DOHH2 (cell line): ENCODE results near the gene LRRTM4.

Experiments
- EZH2phosphoT487 ChIP-seq: fragments of 200-600 bp; sonication (generic); IDR thresholded peaks from 2 replicates; pipeline ENCODE4 v1.6.1; 2017; ENCODE audit warnings: borderline replicate concordance, mild to moderate bottlenecking, antibody characterized with exemption, low read length, moderate library complexity, mixed read lengths
- TF ChIP-seq, protein P1 (sequence below): fragments of 200-600 bp; sonication (generic); IDR thresholded peaks from one replicate; pipeline ENCODE4 v1.5.1; 2014; ENCODE audit warnings: antibody characterized with exemption, mild to moderate bottlenecking, low read depth, low read length; ENCODE audit not compliant: poor library complexity, severe bottlenecking

DNA sequence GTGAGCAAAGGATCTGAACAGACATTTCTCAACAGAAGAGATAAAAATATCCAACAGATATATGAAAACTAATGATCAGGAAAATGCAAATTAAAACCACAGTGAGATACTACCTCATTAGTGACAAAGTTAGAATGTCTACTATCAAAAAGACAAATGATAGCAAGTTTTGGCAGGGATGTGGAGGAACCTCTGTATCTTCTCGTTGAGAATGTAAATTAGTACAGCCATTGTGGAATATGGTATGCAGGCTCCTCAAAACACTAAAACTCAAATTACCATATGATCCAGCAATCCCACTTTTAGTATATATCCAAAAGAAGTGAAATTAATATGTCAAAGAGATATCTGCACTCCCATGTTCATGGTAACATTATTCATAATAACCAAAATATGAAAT, 427.1 kb downstream of the LRRTM4 start:
- TF ChIP-seq, protein P1, sequence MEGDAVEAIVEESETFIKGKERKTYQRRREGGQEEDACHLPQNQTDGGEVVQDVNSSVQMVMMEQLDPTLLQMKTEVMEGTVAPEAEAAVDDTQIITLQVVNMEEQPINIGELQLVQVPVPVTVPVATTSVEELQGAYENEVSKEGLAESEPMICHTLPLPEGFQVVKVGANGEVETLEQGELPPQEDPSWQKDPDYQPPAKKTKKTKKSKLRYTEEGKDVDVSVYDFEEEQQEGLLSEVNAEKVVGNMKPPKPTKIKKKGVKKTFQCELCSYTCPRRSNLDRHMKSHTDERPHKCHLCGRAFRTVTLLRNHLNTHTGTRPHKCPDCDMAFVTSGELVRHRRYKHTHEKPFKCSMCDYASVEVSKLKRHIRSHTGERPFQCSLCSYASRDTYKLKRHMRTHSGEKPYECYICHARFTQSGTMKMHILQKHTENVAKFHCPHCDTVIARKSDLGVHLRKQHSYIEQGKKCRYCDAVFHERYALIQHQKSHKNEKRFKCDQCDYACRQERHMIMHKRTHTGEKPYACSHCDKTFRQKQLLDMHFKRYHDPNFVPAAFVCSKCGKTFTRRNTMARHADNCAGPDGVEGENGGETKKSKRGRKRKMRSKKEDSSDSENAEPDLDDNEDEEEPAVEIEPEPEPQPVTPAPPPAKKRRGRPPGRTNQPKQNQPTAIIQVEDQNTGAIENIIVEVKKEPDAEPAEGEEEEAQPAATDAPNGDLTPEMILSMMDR = no peak
- no peak for TF ChIP-seq EZH2phosphoT487
